ENCODE results near the gene MYH15.

DNA sequence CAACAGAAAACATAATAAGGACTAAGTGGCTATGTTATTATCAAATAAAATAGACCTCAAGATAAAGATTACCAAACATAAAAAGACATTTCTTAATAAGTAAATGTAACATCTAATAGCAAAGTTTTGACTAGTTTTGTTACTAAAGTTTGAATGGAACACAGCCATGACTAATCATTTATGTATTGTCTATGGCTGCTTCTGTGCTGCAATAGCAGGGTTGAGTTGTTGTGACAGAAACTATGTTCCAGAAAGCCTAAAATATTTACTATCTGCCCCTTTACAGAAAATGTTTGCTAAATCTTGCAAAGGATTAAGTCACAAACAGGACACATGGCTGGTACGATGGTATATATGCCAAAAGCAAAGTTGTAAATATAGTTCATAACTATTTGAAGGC, 37.9 kb upstream of the MYH15 start:
- no peak for TF ChIP-seq TARDBP (IDR thresholded peaks at IDR 0.05)
- TF ChIP-seq SP1 (IDR thresholded peaks at IDR 0.05), result no peak
- TF ChIP-seq ZNF384 (IDR thresholded peaks at IDR 0.05), result no peak
- no peak for TF ChIP-seq L3MBTL2 (conservative IDR thresholded peaks at IDR 0.05)
- TF ChIP-seq, protein P1, sequence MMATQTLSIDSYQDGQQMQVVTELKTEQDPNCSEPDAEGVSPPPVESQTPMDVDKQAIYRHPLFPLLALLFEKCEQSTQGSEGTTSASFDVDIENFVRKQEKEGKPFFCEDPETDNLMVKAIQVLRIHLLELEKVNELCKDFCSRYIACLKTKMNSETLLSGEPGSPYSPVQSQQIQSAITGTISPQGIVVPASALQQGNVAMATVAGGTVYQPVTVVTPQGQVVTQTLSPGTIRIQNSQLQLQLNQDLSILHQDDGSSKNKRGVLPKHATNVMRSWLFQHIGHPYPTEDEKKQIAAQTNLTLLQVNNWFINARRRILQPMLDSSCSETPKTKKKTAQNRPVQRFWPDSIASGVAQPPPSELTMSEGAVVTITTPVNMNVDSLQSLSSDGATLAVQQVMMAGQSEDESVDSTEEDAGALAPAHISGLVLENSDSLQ (IDR thresholded peaks at IDR 0.05), result no peak
- no peak for TF ChIP-seq NFRKB (IDR thresholded peaks at IDR 0.05)
- no peak for TF ChIP-seq ARNT (IDR thresholded peaks at IDR 0.05)
- TF ChIP-seq LEF1 (IDR thresholded peaks at IDR 0.05; ENCODE audit: borderline replicate concordance), result no peak
- TF ChIP-seq BHLHE40 (IDR thresholded peaks at IDR 0.05; ENCODE audit: borderline replicate concordance), result no peak
- TF ChIP-seq ELF4 (IDR thresholded peaks at IDR 0.05), result no peak
